Measurements from ENCODE around the gene PRLR. TPM values are rescaled to one million over a fixed set of nuclear protein-coding genes. Genes with fewer than 3 reads are reported as not detected.

The PRLR gene
- total and polyA plus RNA-seq, 4 donors: 3.5 to 44.5 (median 14.3) TPM

DNA sequence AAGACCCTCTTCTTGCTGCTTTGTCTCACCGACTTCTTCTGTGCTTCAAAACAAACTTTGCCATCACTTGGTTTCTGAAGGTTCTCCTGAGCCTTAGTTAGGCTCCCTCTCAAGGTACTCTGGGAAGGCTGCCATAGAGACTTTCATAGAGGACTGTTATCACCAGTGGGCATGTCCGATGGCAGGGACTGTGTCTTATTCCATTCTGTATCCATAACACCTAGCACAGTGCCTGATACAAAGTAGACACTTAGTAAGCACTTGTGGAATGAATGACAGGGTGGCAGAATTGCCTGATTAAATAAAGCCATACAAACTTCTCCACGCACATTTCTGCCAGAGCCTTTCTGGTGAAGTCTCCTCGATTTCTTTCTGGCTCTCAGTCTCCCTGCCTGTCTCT is 215.2 kb downstream of the PRLR start:
- Histone ChIP-seq H3K9ac (ENCODE audit: low read depth in 1 of 2, low read length in 2 of 2) (no peak overlapping the region), H3K27me3 (ENCODE audit: control insufficient read depth in 4 of 4, insufficient read depth in 4 of 4, low read length in 3 of 4) (no peaks in the 10 kb centered on the region), H3K4me1 (ENCODE audit: control insufficient read depth in 4 of 4, insufficient read depth in 4 of 4, low read length in 3 of 4) (no peaks in the 10 kb centered on the region), H3K4me3 (ENCODE audit: low read depth in 1 of 3, low read length in 3 of 3) (no peak overlapping the region), H3K9me3 (ENCODE audit: control insufficient read depth in 4 of 4, low read length in 3 of 4) (no peaks in the 10 kb centered on the region), H3K27ac (ENCODE audit: low read depth in 1 of 2, low read length in 2 of 2) (no peak overlapping the region), H3K36me3 (ENCODE audit: control insufficient read depth in 4 of 4, insufficient read depth in 3 of 4, low read depth in 1 of 4, low read length in 3 of 4) (peaks cover 0 to 31% (median 20%) of the 10 kb centered on the region in 4 donors)
- TF ChIP-seq HNF4G (IDR thresholded peaks at IDR 0.05): no peak
- TF ChIP-seq, protein P1, sequence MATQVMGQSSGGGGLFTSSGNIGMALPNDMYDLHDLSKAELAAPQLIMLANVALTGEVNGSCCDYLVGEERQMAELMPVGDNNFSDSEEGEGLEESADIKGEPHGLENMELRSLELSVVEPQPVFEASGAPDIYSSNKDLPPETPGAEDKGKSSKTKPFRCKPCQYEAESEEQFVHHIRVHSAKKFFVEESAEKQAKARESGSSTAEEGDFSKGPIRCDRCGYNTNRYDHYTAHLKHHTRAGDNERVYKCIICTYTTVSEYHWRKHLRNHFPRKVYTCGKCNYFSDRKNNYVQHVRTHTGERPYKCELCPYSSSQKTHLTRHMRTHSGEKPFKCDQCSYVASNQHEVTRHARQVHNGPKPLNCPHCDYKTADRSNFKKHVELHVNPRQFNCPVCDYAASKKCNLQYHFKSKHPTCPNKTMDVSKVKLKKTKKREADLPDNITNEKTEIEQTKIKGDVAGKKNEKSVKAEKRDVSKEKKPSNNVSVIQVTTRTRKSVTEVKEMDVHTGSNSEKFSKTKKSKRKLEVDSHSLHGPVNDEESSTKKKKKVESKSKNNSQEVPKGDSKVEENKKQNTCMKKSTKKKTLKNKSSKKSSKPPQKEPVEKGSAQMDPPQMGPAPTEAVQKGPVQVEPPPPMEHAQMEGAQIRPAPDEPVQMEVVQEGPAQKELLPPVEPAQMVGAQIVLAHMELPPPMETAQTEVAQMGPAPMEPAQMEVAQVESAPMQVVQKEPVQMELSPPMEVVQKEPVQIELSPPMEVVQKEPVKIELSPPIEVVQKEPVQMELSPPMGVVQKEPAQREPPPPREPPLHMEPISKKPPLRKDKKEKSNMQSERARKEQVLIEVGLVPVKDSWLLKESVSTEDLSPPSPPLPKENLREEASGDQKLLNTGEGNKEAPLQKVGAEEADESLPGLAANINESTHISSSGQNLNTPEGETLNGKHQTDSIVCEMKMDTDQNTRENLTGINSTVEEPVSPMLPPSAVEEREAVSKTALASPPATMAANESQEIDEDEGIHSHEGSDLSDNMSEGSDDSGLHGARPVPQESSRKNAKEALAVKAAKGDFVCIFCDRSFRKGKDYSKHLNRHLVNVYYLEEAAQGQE (IDR thresholded peaks at IDR 0.05): no peak
- no peak for TF ChIP-seq SP1 (IDR thresholded peaks at IDR 0.05)
- TF ChIP-seq RAD21 (IDR thresholded peaks at IDR 0.05): no peak
- no peak for TF ChIP-seq NR2F2 (IDR thresholded peaks at IDR 0.05)
- no peak for TF ChIP-seq HNF4A (conservative IDR thresholded peaks at IDR 0.05)
- TF ChIP-seq, protein P2, sequence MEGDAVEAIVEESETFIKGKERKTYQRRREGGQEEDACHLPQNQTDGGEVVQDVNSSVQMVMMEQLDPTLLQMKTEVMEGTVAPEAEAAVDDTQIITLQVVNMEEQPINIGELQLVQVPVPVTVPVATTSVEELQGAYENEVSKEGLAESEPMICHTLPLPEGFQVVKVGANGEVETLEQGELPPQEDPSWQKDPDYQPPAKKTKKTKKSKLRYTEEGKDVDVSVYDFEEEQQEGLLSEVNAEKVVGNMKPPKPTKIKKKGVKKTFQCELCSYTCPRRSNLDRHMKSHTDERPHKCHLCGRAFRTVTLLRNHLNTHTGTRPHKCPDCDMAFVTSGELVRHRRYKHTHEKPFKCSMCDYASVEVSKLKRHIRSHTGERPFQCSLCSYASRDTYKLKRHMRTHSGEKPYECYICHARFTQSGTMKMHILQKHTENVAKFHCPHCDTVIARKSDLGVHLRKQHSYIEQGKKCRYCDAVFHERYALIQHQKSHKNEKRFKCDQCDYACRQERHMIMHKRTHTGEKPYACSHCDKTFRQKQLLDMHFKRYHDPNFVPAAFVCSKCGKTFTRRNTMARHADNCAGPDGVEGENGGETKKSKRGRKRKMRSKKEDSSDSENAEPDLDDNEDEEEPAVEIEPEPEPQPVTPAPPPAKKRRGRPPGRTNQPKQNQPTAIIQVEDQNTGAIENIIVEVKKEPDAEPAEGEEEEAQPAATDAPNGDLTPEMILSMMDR (IDR thresholded peaks at IDR 0.05; ENCODE audit: low read depth, low read length, missing input control): no peak
- no peak for TF ChIP-seq YY1 (IDR thresholded peaks at IDR 0.05)
- TF ChIP-seq GABPA (IDR thresholded peaks at IDR 0.05 in 1 of 2, conservative IDR thresholded peaks at IDR 0.05 in 1 of 2): no peak
- no peak for TF ChIP-seq RXRA (IDR thresholded peaks at IDR 0.05)
- TF ChIP-seq, protein P3, sequence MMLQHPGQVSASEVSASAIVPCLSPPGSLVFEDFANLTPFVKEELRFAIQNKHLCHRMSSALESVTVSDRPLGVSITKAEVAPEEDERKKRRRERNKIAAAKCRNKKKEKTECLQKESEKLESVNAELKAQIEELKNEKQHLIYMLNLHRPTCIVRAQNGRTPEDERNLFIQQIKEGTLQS (IDR thresholded peaks at IDR 0.05): no peak
- TF ChIP-seq FOXA2 (IDR thresholded peaks at IDR 0.05): no peak
- TF ChIP-seq, protein P4, sequence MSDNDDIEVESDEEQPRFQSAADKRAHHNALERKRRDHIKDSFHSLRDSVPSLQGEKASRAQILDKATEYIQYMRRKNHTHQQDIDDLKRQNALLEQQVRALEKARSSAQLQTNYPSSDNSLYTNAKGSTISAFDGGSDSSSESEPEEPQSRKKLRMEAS (IDR thresholded peaks at IDR 0.05): no peak
- TF ChIP-seq, protein P5, sequence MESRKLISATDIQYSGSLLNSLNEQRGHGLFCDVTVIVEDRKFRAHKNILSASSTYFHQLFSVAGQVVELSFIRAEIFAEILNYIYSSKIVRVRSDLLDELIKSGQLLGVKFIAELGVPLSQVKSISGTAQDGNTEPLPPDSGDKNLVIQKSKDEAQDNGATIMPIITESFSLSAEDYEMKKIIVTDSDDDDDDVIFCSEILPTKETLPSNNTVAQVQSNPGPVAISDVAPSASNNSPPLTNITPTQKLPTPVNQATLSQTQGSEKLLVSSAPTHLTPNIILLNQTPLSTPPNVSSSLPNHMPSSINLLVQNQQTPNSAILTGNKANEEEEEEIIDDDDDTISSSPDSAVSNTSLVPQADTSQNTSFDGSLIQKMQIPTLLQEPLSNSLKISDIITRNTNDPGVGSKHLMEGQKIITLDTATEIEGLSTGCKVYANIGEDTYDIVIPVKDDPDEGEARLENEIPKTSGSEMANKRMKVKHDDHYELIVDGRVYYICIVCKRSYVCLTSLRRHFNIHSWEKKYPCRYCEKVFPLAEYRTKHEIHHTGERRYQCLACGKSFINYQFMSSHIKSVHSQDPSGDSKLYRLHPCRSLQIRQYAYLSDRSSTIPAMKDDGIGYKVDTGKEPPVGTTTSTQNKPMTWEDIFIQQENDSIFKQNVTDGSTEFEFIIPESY (IDR thresholded peaks at IDR 0.05): no peak
- TF ChIP-seq TAF1 (conservative IDR thresholded peaks at IDR 0.05): no peak
- WGBS: 82% methylated on average over 4 of the region's 4 CpGs
- DNase-seq (ENCODE audit: low spot score): no peak

DNA sequence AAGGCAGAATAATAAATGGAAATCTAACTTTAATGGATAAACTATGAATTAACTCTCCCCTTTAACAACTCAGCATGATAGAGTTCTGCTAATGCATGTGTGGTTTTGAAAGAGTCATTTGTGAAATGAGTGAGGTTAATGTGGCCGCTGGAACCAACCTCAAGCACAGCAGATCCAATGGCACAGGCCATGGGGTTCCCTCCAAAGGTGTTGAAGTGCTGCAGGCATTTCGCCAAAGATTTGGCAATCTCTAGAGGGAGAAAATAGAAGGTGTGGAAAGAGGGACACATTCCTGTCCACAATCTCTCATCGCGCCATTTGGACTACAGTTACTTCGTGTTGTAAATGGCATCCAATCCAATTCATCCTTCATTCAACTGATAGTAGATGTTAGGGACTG is 217.5 kb downstream of the PRLR start:
- DNase-seq (ENCODE audit: low spot score): no peak
- TF ChIP-seq EGR1 (IDR thresholded peaks at IDR 0.05; ENCODE audit: low read depth in 2 of 2) (no peak), NR2F2 (IDR thresholded peaks at IDR 0.05) (no peak), FOXA2 (IDR thresholded peaks at IDR 0.05) (no peak), HNF4G (IDR thresholded peaks at IDR 0.05) (no peak), RAD21 (IDR thresholded peaks at IDR 0.05) (no peak), HNF4A (conservative IDR thresholded peaks at IDR 0.05) (peak in 1 of 2 donors; percentile 15), SP1 (IDR thresholded peaks at IDR 0.05) (no peak), RXRA (IDR thresholded peaks at IDR 0.05) (peak in 1 of 2 donors; percentile 34), YY1 (IDR thresholded peaks at IDR 0.05) (peak; percentile 57)
- Histone ChIP-seq H3K4me3 (ENCODE audit: low read depth in 1 of 3, low read length in 3 of 3) (no peak overlapping the region), H3K9me3 (ENCODE audit: control insufficient read depth in 4 of 4, low read length in 3 of 4) (no peaks in the 10 kb centered on the region), H3K9ac (ENCODE audit: low read depth in 1 of 2, low read length in 2 of 2) (no peak overlapping the region), H3K27me3 (ENCODE audit: control insufficient read depth in 4 of 4, insufficient read depth in 4 of 4, low read length in 3 of 4) (no peaks in the 10 kb centered on the region), H3K27ac (ENCODE audit: low read depth in 1 of 2, low read length in 2 of 2) (no peak overlapping the region), H3K4me1 (ENCODE audit: control insufficient read depth in 4 of 4, insufficient read depth in 4 of 4, low read length in 3 of 4) (no peaks in the 10 kb centered on the region), H3K36me3 (ENCODE audit: control insufficient read depth in 4 of 4, insufficient read depth in 3 of 4, low read depth in 1 of 4, low read length in 3 of 4) (peaks cover 0 to 50% (median 24%) of the 10 kb centered on the region in 4 donors)
- WGBS: 57% methylated on average over 5 of the region's 5 CpGs

Measured in liver (tissue), 9 donors.